ENCODE measurements around the gene CFAP300.

CFAP300 gene

GRCh38 chr11:102073253-102073652 lies 26.0 kb downstream of the CFAP300 start:
- DNase-seq (ENCODE audit: low spot score): no peak

GRCh38 chr11:102079625-102080024 lies 32.4 kb downstream of the CFAP300 start:
- no peak for DNase-seq (ENCODE audit: low spot score)

- no peak for DNase-seq (ENCODE audit: low spot score)
Measured at GRCh38 chr11:102081313-102081712, 34.1 kb downstream of the CFAP300 start.

GRCh38 chr11:102085864-102086551 lies 38.8 kb downstream of the CFAP300 start:
- DNase-seq (ENCODE audit: low spot score): no peak

- DNase-seq (ENCODE audit: low spot score): no peak
Measured at GRCh38 chr11:102097186-102097585, 49.9 kb downstream of the CFAP300 start.

GRCh38 chr11:102099755-102100154 lies 52.5 kb downstream of the CFAP300 start:
- no peak for DNase-seq (ENCODE audit: low spot score)

- DNase-seq (ENCODE audit: low spot score): no peak
Measured at GRCh38 chr11:102108734-102109440, 61.6 kb downstream of the CFAP300 start.

- peak; percentile 52 for DNase-seq (ENCODE audit: low spot score)
Measured at GRCh38 chr11:102109896-102110760, 62.9 kb downstream of the CFAP300 start, which contains the start of gene YAP1. Gene YAP1 (plus strand): TSS chr11:102110447. CDS start chr11:102110849, 402 bp downstream.

- DNase-seq (ENCODE audit: low spot score): no peak
Measured at GRCh38 chr11:102110761-102111010, 63.4 kb downstream of the CFAP300 start.

GRCh38 chr11:102111011-102111786 lies 64.0 kb downstream of the CFAP300 start:
- DNase-seq (ENCODE audit: low spot score): peak; percentile 81

GRCh38 chr11:102111787-102112508 lies 64.7 kb downstream of the CFAP300 start:
- peak; percentile 17 for DNase-seq (ENCODE audit: low spot score)

- no peak for DNase-seq (ENCODE audit: low spot score)
Measured at GRCh38 chr11:102112509-102112821, 65.2 kb downstream of the CFAP300 start.

GRCh38 chr11:102114032-102114431 lies 66.8 kb downstream of the CFAP300 start:
- DNase-seq (ENCODE audit: low spot score): no peak

GRCh38 chr11:102115557-102115956 lies 68.3 kb downstream of the CFAP300 start:
- peak; percentile 65 for DNase-seq (ENCODE audit: low spot score)

GRCh38 chr11:102116453-102117205 lies 69.4 kb downstream of the CFAP300 start:
- peak; percentile 25 for DNase-seq (ENCODE audit: low spot score)

GRCh38 chr11:102117472-102118113 lies 70.4 kb downstream of the CFAP300 start:
- no peak for DNase-seq (ENCODE audit: low spot score)

GRCh38 chr11:102118937-102119336 lies 71.7 kb downstream of the CFAP300 start:
- DNase-seq (ENCODE audit: low spot score): no peak

GRCh38 chr11:102119997-102120396 lies 72.8 kb downstream of the CFAP300 start:
- DNase-seq (ENCODE audit: low spot score): peak; percentile 36

GRCh38 chr11:102120437-102120973 lies 73.3 kb downstream of the CFAP300 start:
- DNase-seq (ENCODE audit: low spot score): no peak

- DNase-seq (ENCODE audit: low spot score): no peak
Measured at GRCh38 chr11:102121329-102121728, 74.1 kb downstream of the CFAP300 start.

Data from HuH-7 (cell line).